Measurements from ENCODE around the gene NXNL2. TPM values are rescaled to one million over a fixed set of nuclear protein-coding genes. Genes with fewer than 3 reads are reported as not detected.

The NXNL2 gene
- total RNA-seq, result 1 to 10 TPM in 1 of 2 donors, not detected in 1; 3.9 TPM

DNA sequence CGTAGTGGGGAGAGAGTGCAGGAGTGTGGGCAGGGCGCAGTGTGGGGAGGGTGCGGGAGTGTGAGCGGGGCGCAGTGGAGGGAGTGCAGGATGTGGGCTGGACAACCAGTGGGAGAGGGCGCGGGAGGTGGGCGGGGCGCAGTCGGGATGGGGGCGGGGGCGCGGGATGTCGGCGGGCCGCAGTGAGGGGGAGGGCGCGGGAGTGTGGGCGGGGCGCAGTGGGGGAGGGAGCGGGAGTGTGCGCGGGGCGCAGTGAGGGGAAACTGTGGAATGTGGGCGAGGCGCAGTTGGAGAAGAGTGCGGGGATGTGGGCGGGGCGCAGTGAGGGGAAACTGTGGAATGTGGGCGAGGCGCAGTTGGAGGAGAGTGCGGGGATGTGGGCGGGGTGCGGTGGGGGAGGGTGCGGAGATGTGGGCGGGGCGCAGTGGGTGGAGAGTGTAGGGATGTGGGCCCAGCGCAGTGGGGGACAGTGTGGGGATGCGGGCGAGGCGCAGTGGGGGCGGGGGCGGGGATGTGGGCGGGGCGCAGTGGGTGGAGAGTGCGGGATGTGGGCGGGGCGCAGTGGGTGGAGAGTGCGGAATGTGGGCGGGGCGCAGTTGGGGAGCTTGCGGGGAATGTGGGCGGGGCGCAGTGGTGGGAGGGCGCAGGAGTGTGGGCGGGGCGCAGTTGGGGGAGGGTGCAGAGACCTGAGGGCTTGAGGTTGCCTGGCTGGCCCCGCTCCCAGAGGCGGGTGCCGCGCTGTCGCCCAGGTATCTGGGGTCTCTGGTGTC is at the start of gene NXNL2:
TSS of gene NXNL2 (plus strand) at position 723 of the 770 bp plus-strand sequence. CDS start 257 bp downstream, outside the sequence.
- WGBS, 2 donors, result 1 to 3% methylated on average over 20 to 31 of the region's 62 CpGs
- Histone ChIP-seq H3K27me3 (no peaks in the 10 kb centered on the region), H3K4me3 (peak within 1 kb of the TSS in 1 of 2 donors; percentile 25), H3K36me3 (replicated peaks in 1 of 2; ENCODE audit: insufficient read depth in 1 of 2, low read depth in 2 of 2) (no peaks in the 10 kb centered on the region), H3K9me3 (no peaks in the 10 kb centered on the region), H3K27ac (peak within 1 kb of the TSS; percentile 68 to 90 (median 88)), H3K4me1 (peaks cover 40% of the 10 kb centered on the region)
- peak; percentile 69 for ATAC-seq
- peak; percentile 76 to 81 (median 78) for DNase-seq
- TF ChIP-seq, protein P1, sequence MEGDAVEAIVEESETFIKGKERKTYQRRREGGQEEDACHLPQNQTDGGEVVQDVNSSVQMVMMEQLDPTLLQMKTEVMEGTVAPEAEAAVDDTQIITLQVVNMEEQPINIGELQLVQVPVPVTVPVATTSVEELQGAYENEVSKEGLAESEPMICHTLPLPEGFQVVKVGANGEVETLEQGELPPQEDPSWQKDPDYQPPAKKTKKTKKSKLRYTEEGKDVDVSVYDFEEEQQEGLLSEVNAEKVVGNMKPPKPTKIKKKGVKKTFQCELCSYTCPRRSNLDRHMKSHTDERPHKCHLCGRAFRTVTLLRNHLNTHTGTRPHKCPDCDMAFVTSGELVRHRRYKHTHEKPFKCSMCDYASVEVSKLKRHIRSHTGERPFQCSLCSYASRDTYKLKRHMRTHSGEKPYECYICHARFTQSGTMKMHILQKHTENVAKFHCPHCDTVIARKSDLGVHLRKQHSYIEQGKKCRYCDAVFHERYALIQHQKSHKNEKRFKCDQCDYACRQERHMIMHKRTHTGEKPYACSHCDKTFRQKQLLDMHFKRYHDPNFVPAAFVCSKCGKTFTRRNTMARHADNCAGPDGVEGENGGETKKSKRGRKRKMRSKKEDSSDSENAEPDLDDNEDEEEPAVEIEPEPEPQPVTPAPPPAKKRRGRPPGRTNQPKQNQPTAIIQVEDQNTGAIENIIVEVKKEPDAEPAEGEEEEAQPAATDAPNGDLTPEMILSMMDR (IDR thresholded peaks at IDR 0.05), result no peak
- no peak for TF ChIP-seq POLR2A (IDR thresholded peaks at IDR 0.05)
- intact Hi-C loops (cut with DNase I), result no loop called here

DNA sequence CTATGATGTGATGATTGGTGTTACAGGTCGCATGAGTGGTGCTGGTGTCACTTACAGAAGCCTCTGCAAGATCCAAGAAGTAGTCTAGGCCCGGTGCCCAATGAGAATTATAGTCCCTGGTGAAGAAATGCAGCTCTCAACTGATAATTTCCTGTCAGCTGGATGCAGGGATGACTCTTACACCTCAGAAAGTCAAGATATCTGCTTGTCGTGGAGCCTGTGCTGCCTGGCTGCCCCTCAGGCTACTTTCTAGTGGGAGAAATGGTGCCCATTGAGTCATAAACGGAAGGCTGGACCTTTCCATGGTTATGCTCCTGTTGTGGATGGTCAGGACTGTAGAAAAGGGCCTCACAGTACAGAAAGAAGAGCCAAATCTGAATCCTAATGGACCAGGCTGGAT is 46.8 kb upstream of the NXNL2 start:
- H3K27me3 ChIP-seq, result no peaks in the 10 kb centered on the region
- H3K9me3 ChIP-seq, result no peaks in the 10 kb centered on the region
- WGBS, 2 donors, result 94 to 100% methylated on average over 1 to 4 of the region's 4 CpGs
- H3K27ac ChIP-seq, result no peak overlapping the region
- TF ChIP-seq POLR2A (IDR thresholded peaks at IDR 0.05), result no peak
- TF ChIP-seq, protein P1 (IDR thresholded peaks at IDR 0.05), result no peak
- ATAC-seq (no peak), DNase-seq (no peak)
- intact Hi-C loops (cut with DNase I), result no loop called here
- no peaks in the 10 kb centered on the region for H3K36me3 ChIP-seq (replicated peaks in 1 of 2; ENCODE audit: insufficient read depth in 1 of 2, low read depth in 2 of 2)
- no peaks in the 10 kb centered on the region for H3K4me1 ChIP-seq
- no peak overlapping the region for H3K4me3 ChIP-seq

DNA sequence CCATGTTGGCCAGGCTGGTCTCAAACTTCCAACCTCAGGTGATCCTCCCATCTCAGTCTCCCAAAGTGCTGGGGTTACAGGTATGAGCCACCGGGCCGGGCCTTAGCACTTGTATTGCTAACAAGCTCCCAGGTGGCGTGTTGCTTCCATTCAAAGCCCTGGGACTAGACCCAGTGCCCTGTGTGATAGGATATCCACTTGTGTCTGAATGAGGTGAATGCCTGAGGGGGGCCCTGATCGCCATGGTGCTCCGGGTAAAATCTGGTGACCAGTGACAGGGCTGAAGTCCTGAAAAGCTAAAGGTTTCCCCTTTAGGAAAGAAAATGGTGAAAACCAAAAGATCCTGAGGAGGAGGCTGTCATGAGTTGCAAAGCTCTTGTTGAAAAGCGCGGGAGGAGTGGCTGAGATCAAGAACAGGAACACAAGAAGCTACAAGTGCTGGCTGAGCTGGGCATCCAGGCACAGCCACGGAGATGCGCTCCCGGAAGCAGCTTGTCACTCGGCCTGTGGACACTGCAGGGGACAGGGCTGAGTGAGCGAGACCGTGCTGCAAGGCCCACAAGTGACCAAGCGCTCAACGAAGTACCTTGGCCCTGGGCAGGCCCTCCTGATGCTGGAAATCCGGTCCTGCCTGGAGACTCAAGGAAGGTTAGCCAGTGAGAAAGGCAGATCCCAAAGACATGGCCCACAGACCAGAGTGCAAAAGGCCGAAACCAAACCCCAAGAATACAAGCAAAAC is 39.8 kb upstream of the NXNL2 start:
- Histone ChIP-seq H3K27ac (no peak overlapping the region), H3K4me3 (no peak overlapping the region), H3K4me1 (no peaks in the 10 kb centered on the region), H3K9me3 (no peaks in the 10 kb centered on the region), H3K27me3 (no peaks in the 10 kb centered on the region), H3K36me3 (replicated peaks in 1 of 2; ENCODE audit: insufficient read depth in 1 of 2, low read depth in 2 of 2) (no peaks in the 10 kb centered on the region)
- ATAC-seq, result no peak
- no peak for DNase-seq
- 87 to 92% methylated on average over 14 to 17 of the region's 17 CpGs for WGBS, 2 donors
- intact Hi-C loops (cut with DNase I), result no loop called here
- TF ChIP-seq, protein P1 (IDR thresholded peaks at IDR 0.05), result no peak
- TF ChIP-seq POLR2A (IDR thresholded peaks at IDR 0.05), result no peak

DNA sequence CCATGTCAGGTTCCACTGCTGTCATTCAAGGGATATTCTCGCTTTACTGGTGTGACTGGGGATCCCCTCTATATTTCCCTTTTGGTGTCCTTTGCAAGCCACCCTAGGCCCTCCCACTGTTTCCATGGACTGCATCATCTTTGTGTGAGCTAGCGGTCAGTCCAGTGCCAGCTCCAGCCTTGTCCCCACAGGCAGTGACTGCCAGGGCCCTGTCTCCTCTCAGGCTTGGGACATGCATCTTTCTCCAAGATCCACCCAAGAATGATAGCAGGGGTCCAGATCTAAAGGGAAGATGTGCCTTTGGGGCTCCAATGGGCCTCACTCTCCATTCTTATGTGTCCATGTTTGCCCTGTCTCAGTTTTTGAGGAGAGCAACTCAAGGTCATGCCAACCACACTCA is 37.8 kb upstream of the NXNL2 start:
- Histone ChIP-seq H3K4me3 (no peak overlapping the region), H3K27me3 (no peaks in the 10 kb centered on the region), H3K27ac (no peak overlapping the region), H3K4me1 (no peaks in the 10 kb centered on the region), H3K36me3 (replicated peaks in 1 of 2; ENCODE audit: insufficient read depth in 1 of 2, low read depth in 2 of 2) (no peaks in the 10 kb centered on the region), H3K9me3 (no peaks in the 10 kb centered on the region)
- DNase-seq (no peak), ATAC-seq (no peak)
- 85 to 94% methylated on average over 2 of the region's 2 CpGs for WGBS, 2 donors
- TF ChIP-seq POLR2A (IDR thresholded peaks at IDR 0.05), result no peak
- TF ChIP-seq, protein P1 (IDR thresholded peaks at IDR 0.05), result no peak
- intact Hi-C loops (cut with DNase I), result no loop called here

All from body of pancreas (tissue), 4 donors.